Mesothelial cell of epicardium (in vitro differentiated cells): ENCODE data around the gene BLOC1S4. TPM values are rescaled to one million over a fixed set of nuclear protein-coding genes. Genes with fewer than 3 reads are reported as not detected.
"Not testable (repeated sequence)": the region's sequence is repeated elsewhere in the genome, so short reads cannot be mapped to it uniquely, and the experiment has no call there.

Source experiments
- DNase-seq, 2 experiments: peaks; one replicate each; pipeline ENCODE4 v3.0.0; 2021; ENCODE audit warnings: low spot score in 2 of 2; ENCODE audit not compliant: unreplicated experiment in 2 of 2
- H3K27ac Mint-ChIP-seq: 2 replicates; pipeline ENCODE4 v1.8.0; 2021; ENCODE audit warnings: mixed read lengths
- H3K27me3 Mint-ChIP-seq: 2 replicates; pipeline ENCODE4 v1.8.0; 2021; ENCODE audit warnings: low read depth, mixed read lengths
- H3K36me3 Mint-ChIP-seq: 2 replicates; pipeline ENCODE4 v1.8.0; 2021; ENCODE audit warnings: mixed read lengths
- H3K4me1 Mint-ChIP-seq: 2 replicates; pipeline ENCODE4 v1.8.0; 2021; ENCODE audit warnings: mixed read lengths
- H3K4me3 Mint-ChIP-seq: 2 replicates; pipeline ENCODE4 v1.8.0; 2021; ENCODE audit warnings: mild to moderate bottlenecking, moderate library complexity, mixed read lengths
- H3K9me3 Mint-ChIP-seq: 2 replicates; pipeline ENCODE4 v1.8.0; 2021; ENCODE audit warnings: mixed read lengths
- total RNA-seq: library from RNA; stranded (reverse); gene quantifications from 3 replicates; pipeline ENCODE4 v1.2.1, GENCODE V29; 2021
- TF ChIP-seq, protein P1 (sequence below): fragments of 200-600 bp; sonication (generic); IDR thresholded peaks from one replicate; pipeline ENCODE4 v1.5.0; 2021; ENCODE audit warnings: antibody characterized with exemption; ENCODE audit not compliant: unreplicated experiment

Gene BLOC1S4
- total RNA-seq, 1 donor from 2014 or later: 18.0 TPM

DNA sequence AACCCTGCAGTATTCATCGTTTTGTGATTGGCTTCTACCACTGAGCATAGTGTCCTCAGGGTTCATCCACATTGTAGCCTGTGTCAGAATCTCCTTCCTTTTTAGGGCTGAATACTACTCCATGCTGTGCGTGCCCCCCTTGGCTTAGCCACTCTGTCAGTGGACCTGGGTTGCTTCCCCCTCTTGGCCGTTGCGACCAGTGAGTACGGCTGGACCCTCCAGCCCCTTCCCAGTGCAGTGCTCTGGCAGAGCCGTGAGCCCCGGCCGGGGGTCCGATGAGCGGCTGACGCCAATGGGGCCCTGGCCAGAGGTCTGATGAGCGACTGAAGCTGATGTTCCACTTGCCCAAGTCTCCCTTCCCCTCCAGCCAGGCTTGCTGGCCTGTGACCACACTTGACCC is 6.9 kb downstream of the BLOC1S4 start:
- H3K4me3 Mint-ChIP-seq: no peak overlapping the region
- no peak overlapping the region for H3K27ac Mint-ChIP-seq
- peaks cover 15% of the 10 kb centered on the region for H3K4me1 Mint-ChIP-seq
- H3K9me3 Mint-ChIP-seq: no peaks in the 10 kb centered on the region
- TF ChIP-seq, protein P1, sequence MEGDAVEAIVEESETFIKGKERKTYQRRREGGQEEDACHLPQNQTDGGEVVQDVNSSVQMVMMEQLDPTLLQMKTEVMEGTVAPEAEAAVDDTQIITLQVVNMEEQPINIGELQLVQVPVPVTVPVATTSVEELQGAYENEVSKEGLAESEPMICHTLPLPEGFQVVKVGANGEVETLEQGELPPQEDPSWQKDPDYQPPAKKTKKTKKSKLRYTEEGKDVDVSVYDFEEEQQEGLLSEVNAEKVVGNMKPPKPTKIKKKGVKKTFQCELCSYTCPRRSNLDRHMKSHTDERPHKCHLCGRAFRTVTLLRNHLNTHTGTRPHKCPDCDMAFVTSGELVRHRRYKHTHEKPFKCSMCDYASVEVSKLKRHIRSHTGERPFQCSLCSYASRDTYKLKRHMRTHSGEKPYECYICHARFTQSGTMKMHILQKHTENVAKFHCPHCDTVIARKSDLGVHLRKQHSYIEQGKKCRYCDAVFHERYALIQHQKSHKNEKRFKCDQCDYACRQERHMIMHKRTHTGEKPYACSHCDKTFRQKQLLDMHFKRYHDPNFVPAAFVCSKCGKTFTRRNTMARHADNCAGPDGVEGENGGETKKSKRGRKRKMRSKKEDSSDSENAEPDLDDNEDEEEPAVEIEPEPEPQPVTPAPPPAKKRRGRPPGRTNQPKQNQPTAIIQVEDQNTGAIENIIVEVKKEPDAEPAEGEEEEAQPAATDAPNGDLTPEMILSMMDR: no peak
- no peak for DNase-seq
- no peaks in the 10 kb centered on the region for H3K27me3 Mint-ChIP-seq
- no peaks in the 10 kb centered on the region for H3K36me3 Mint-ChIP-seq

GRCh38 chr4:6723851-6724250 is 7.9 kb downstream of the BLOC1S4 start:
- no peaks in the 10 kb centered on the region for H3K9me3 Mint-ChIP-seq
- H3K4me1 Mint-ChIP-seq: peaks cover 9% of the 10 kb centered on the region
- H3K27me3 Mint-ChIP-seq: no peaks in the 10 kb centered on the region
- H3K27ac Mint-ChIP-seq: no peak overlapping the region
- DNase-seq: no peak
- TF ChIP-seq, protein P1: no peak
- no peak overlapping the region for H3K4me3 Mint-ChIP-seq
- H3K36me3 Mint-ChIP-seq: no peaks in the 10 kb centered on the region

- TF ChIP-seq, protein P1: no peak
- Mint-ChIP-seq H3K27ac (no peak overlapping the region), H3K36me3 (no peaks in the 10 kb centered on the region), H3K4me3 (no peak overlapping the region), H3K27me3 (no peaks in the 10 kb centered on the region), H3K4me1 (peaks cover 5% of the 10 kb centered on the region), H3K9me3 (no peaks in the 10 kb centered on the region)
- DNase-seq: no peak
These were observed 8.6 kb downstream of the BLOC1S4 start for GRCh38 chr4:6724421-6725111.

- not testable (repeated sequence) for H3K9me3 Mint-ChIP-seq, H3K4me3 Mint-ChIP-seq, H3K27me3 Mint-ChIP-seq, H3K36me3 Mint-ChIP-seq, DNase-seq, H3K27ac Mint-ChIP-seq, H3K4me1 Mint-ChIP-seq
These were observed 9.5 kb downstream of the BLOC1S4 start for GRCh38 chr4:6725427-6725961.

- TF ChIP-seq, protein P1: no peak
- Mint-ChIP-seq H3K27me3 (no peaks in the 10 kb centered on the region), H3K36me3 (no peaks in the 10 kb centered on the region), H3K4me3 (no peak overlapping the region), H3K4me1 (peaks cover 2% of the 10 kb centered on the region), H3K27ac (no peak overlapping the region), H3K9me3 (no peaks in the 10 kb centered on the region)
- DNase-seq: no peak
These were observed 11.3 kb downstream of the BLOC1S4 start for GRCh38 chr4:6727081-6727942.

DNA sequence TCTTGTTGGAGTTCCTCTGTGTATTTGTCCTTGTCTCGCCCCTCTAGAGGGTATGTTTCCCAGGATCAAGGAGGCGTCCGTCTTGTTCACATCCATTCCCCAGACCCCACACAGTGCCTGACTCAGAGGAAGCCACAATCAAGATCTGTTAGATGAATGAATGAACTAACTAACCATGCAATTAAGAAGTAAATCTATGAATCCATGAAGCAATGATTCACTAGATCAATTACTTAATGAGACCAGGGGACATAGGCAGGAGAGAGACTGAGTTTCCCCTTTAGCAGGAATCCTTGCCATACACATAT is 11.9 kb downstream of the BLOC1S4 start:
- Mint-ChIP-seq H3K27me3 (no peaks in the 10 kb centered on the region), H3K27ac (peak overlapping the region; percentile 22), H3K9me3 (no peaks in the 10 kb centered on the region), H3K36me3 (no peaks in the 10 kb centered on the region), H3K4me3 (no peak overlapping the region), H3K4me1 (peaks cover 2% of the 10 kb centered on the region)
- no peak for DNase-seq
- TF ChIP-seq, protein P1: no peak
